GM19351 (cell line): ENCODE measurements around the gene KCNQ1.

ENCODE experiments used
- ATAC-seq: cut with Tn5 transposase; IDR thresholded peaks from one replicate; pipeline ENCODE4 v1.9.1; 2021; ENCODE audit warnings: mild to moderate bottlenecking, moderate library complexity; ENCODE audit not compliant: unreplicated experiment

Gene KCNQ1

GRCh38 chr11:2750682-2751522, 306.1 kb downstream of the KCNQ1 start:
- ATAC-seq = no peak

- ATAC-seq = no peak
Measured at GRCh38 chr11:2751523-2752203, 306.9 kb downstream of the KCNQ1 start.

- ATAC-seq = no peak
Measured at GRCh38 chr11:2752204-2752770, 307.5 kb downstream of the KCNQ1 start.

- no peak for ATAC-seq
Measured at GRCh38 chr11:2752923-2753322, 308.1 kb downstream of the KCNQ1 start.

- ATAC-seq = no peak
Measured at GRCh38 chr11:2754008-2754407, 309.2 kb downstream of the KCNQ1 start.

- no peak for ATAC-seq
Measured at GRCh38 chr11:2755071-2755470, 310.3 kb downstream of the KCNQ1 start.

GRCh38 chr11:2758751-2759150, 313.9 kb downstream of the KCNQ1 start:
- no peak for ATAC-seq

GRCh38 chr11:2759228-2760195, 314.7 kb downstream of the KCNQ1 start:
- ATAC-seq = no peak

- ATAC-seq = no peak
Measured at GRCh38 chr11:2760196-2760871, 315.5 kb downstream of the KCNQ1 start.

- no peak for ATAC-seq
Measured at GRCh38 chr11:2761131-2762030, 316.6 kb downstream of the KCNQ1 start.

GRCh38 chr11:2762031-2762380, 317.2 kb downstream of the KCNQ1 start:
- no peak for ATAC-seq

GRCh38 chr11:2762451-2762850, 317.6 kb downstream of the KCNQ1 start:
- ATAC-seq = no peak

GRCh38 chr11:2763984-2764383, 319.2 kb downstream of the KCNQ1 start:
- no peak for ATAC-seq

- ATAC-seq = no peak
Measured at GRCh38 chr11:2765491-2765890, 320.7 kb downstream of the KCNQ1 start.

- ATAC-seq = no peak
Measured at GRCh38 chr11:2766166-2766565, 321.4 kb downstream of the KCNQ1 start.

GRCh38 chr11:2767071-2767470, 322.3 kb downstream of the KCNQ1 start:
- no peak for ATAC-seq

- no peak for ATAC-seq
Measured at GRCh38 chr11:2767801-2768200, 323.0 kb downstream of the KCNQ1 start.

GRCh38 chr11:2768471-2769408, 323.9 kb downstream of the KCNQ1 start:
- ATAC-seq = no peak
